ENCODE measurements around the gene TMPRSS6. TPM values are rescaled to one million over a fixed set of nuclear protein-coding genes. Genes with fewer than 3 reads are reported as not detected.

Gene TMPRSS6
- total RNA-seq, 1 experiment from 2014 or later = 0.39 TPM

GRCh38 chr22:37063431-37064420 lies 45.8 kb downstream of the TMPRSS6 start:
- Histone ChIP-seq H3K9me2 (ENCODE audit: insufficient read depth) (no peaks in the 10 kb centered on the region), H3K27me3 (ENCODE audit: insufficient read depth, low read length) (no peaks in the 10 kb centered on the region), H3K4me1 (ENCODE audit: control insufficient read depth in 1 of 2, insufficient read depth in 2 of 2, low read length in 2 of 2) (peaks cover 0 to 4% of the 10 kb centered on the region in 2 experiments; a peak in 1 of 4 replicates), H3K36me3 (ENCODE audit: control insufficient read depth in 1 of 2, insufficient read depth in 2 of 2, low read length in 2 of 2) (no peaks in the 10 kb centered on the region; a peak in 1 of 4 replicates), H3K9ac (ENCODE audit: low read length) (no peak overlapping the region), H3K4me3 (replicated peaks in 1 of 2; ENCODE audit: low read depth in 1 of 2, low read length in 2 of 2) (no peak overlapping the region), H3K79me2 (ENCODE audit: insufficient read depth, low read length) (no peaks in the 10 kb centered on the region), H4K20me1 (ENCODE audit: insufficient read depth) (no peaks in the 10 kb centered on the region), H3K9me3 (ENCODE audit: control insufficient read depth in 1 of 2, insufficient read depth in 1 of 2, low read depth in 1 of 2, low read length in 2 of 2) (no peaks in the 10 kb centered on the region), H3K4me2 (ENCODE audit: low read length) (no peak overlapping the region), H2AFZ (ENCODE audit: low read depth, low read length, poor library complexity, severe bottlenecking) (no peak overlapping the region), H3K27ac (ENCODE audit: low read depth, low read length) (no peak overlapping the region)
- BruUV-seq (replicated peaks) = no TSS peak
- ChIA-PET POLR2A (no interaction called here), CTCF (no interaction called here), RAD21 (ENCODE audit: low non-redundant PET in 1 of 2, low total read pairs in 2 of 2, uncharacterized antibody in 2 of 2, unreplicated experiment in 2 of 2) (no interaction called here)
- intact Hi-C loops (cut with micrococcal nuclease) = no loop called here
- TF ChIP-seq JUND (IDR thresholded peaks at IDR 0.05) = no peak
- no peak for TF ChIP-seq RAD21 (IDR thresholded peaks at IDR 0.05; ENCODE audit: low read depth)
- TF ChIP-seq SRF (IDR thresholded peaks at IDR 0.05; ENCODE audit: low read depth) = no peak
- no peak for TF ChIP-seq ZFX (IDR thresholded peaks at IDR 0.05)
- TF ChIP-seq CEBPB (IDR thresholded peaks at IDR 0.05; ENCODE audit: low read depth) = no peak
- TF ChIP-seq SIN3A (IDR thresholded peaks at IDR 0.05; ENCODE audit: low read depth) = no peak
- no peak for TF ChIP-seq EGR1 (IDR thresholded peaks at IDR 0.05; ENCODE audit: low read depth)
- TF ChIP-seq ELF1 (IDR thresholded peaks at IDR 0.05; ENCODE audit: borderline replicate concordance, low read depth) = no peak
- no peak for TF ChIP-seq ZBTB33 (IDR thresholded peaks at IDR 0.05; ENCODE audit: extremely low read depth, insufficient replicate concordance, low read length)
- no peak for TF ChIP-seq YY1 (IDR thresholded peaks at IDR 0.05; ENCODE audit: extremely low read depth, insufficient replicate concordance, low read depth, low read length)
- TF ChIP-seq EZH2 (IDR thresholded peaks at IDR 0.05) = no peak
- TF ChIP-seq ATF3 (IDR thresholded peaks at IDR 0.05) = no peak
- TF ChIP-seq, protein P1, sequence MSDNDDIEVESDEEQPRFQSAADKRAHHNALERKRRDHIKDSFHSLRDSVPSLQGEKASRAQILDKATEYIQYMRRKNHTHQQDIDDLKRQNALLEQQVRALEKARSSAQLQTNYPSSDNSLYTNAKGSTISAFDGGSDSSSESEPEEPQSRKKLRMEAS (IDR thresholded peaks at IDR 0.05) = no peak
- no peak for TF ChIP-seq POLR2AphosphoS5 (IDR thresholded peaks at IDR 0.05; ENCODE audit: low read depth, low read length)
- DNase-seq (ENCODE audit: low read depth, low spot score) (no peak), ATAC-seq (no peak)

All from HCT116 (cell line).